Measurements from ENCODE around the gene CDCA4.
"Not testable (repeated sequence)": the region's sequence is repeated elsewhere in the genome, so short reads cannot be mapped to it uniquely, and the experiment has no call there.

Gene CDCA4

DNA sequence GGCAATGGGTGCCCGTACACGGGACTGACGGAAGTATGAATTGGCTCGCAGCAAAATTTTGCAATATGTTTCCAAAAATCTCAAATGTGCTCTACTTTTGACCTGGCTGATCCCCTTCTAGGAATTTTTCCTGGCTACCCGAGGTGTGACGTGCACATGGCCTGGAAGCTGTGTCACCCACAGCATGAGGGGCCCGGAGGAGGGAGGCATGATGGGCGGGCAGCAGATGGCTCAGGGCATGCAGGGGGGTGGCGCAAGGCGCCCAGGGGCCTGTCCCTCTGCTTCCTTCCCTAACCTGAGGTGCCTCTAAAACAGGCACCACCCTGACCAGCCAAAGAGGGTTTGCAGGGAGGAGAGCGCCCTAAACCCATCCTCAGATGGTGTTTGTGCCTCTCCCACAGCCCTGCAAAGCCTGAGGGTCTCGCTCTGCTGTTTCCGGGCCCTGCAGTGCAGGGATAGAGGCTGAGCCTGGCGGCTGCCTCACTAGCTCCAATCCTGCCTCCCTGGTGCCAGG is 37.7 kb upstream of the CDCA4 start:
- DNase-seq (ENCODE audit: low spot score) = no peak

DNA sequence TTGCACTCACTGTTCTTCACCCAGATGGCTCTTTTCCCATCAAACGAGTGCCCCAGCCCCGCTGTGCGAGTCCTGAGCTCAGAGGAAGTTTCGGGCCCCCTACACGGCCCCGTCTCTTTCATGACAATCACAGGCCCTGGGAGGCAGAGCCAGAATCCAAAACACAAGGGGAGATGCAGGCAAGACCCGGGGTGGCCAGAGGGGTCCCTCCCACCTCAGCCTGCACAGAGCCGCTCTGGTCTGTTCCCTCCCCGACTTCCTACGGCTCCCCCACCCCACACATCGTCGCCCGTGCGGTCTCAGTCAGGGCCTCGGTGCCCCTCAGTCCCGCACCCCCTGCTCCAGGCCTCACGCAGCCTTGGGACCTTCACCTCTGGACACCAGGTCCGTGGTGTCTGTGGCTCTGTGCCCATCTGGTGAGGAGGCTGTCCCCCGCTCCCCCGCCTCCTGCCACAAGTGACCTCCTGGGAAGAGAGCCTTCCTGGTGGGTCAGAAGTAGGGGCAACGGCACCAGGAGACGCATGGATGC is 35.5 kb upstream of the CDCA4 start:
- DNase-seq (ENCODE audit: low spot score) = no peak

DNA sequence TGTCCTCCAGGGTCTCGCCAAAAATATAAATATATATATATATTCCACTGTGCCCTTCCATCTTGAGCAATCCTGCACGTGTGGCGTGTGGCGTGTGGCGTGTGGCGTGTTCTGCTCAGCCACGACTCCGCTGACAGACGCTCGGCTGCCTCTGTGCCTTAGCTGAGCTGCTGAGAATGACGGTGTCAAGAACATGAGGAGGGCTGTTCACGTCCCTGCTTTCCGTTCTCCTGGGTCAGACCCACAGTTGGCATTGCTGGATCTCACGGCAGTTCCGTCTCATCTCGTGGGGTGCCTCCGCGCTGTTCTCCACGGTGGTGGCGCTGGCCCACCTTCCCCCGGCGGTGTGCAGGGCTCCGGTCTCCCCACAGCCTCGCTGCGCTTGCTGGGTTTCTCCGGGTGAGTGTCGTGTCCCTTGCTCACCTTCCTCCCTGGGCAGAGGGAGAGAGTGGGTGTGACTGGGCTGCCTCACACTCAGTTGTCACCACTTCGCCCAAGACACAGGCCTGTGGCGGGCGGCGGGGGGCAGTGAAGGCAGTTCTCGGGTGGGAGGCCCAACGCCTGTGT is 34.9 kb upstream of the CDCA4 start:
- DNase-seq (ENCODE audit: low spot score) = no peak

DNA sequence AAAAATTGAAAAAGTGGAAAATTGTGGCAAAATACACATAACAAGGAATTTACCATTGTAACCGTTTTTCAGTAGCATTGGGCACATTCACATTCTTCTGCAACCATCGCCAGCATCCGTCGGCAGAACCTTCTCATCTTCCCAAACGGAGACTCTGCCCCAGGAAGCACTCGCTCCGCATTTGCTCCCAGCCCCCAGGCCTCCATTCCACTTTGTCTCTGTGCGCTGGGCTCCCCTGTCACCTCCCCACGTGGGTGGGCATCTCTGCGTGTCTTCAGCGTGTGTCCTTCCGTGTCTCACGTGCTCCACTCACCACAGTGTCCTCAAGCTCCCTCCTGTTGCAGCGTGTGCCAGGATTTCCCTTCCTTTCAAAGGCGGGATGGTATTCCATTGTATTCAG is 34.5 kb upstream of the CDCA4 start:
- DNase-seq (ENCODE audit: low spot score) = no peak

DNA sequence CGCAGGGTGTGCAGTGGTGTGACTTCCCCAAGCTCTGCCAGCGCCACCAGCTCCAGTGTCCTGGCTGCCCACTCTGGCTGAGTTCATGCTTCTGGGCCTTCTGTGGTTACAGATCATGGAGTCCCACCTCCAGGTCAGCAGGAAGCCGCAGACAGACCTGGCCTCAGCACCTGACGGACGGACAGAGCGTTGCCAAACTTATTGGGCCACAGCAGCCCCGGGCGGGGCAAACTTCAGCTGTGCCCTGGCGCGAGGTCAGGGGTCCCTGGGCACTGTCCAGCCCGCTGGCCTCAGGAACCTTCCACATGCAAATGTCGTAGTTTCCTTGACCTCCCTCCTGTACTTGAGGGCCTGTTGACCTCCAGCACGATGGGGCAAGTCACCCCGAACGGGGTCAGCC is 33.1 kb upstream of the CDCA4 start:
- no peak for DNase-seq (ENCODE audit: low spot score)

DNA sequence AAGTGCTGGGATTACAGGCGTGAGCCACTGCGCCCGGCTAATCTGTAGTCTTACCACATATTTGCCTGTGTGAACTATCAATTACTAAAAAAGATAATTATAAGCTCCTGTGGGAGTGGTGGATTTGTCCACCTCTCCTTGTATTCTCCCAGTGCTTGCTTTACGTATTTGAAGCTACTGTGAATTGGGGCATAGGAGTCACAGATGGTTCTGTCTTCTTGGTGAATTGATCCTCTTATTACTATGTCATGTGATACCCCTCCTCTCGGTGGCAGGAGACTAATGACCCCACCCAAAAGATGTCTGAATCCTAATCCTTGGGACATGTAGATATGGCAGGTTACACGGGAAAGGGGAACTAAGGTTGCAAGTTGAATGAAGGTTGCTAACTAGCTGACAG is 32.5 kb upstream of the CDCA4 start:
- DNase-seq (ENCODE audit: low spot score) = no peak

DNA sequence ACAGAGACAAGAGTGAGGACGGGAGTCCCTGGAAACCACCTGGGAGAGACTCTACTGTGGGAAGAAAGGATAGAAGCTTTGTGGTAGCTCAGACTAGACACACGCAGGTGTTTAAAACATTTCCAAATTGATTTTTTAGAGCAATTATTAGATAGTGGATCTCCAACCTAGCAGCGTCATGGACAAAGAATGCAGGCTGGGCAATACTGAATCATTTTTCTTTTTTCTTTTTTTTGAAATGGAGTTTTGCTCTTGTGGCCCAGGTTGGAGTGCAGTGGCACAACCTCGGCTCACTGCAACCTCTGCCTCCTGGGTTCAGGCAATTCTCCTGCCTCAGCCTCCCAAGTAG is 31.2 kb upstream of the CDCA4 start:
- DNase-seq (ENCODE audit: low spot score) = no peak

DNA sequence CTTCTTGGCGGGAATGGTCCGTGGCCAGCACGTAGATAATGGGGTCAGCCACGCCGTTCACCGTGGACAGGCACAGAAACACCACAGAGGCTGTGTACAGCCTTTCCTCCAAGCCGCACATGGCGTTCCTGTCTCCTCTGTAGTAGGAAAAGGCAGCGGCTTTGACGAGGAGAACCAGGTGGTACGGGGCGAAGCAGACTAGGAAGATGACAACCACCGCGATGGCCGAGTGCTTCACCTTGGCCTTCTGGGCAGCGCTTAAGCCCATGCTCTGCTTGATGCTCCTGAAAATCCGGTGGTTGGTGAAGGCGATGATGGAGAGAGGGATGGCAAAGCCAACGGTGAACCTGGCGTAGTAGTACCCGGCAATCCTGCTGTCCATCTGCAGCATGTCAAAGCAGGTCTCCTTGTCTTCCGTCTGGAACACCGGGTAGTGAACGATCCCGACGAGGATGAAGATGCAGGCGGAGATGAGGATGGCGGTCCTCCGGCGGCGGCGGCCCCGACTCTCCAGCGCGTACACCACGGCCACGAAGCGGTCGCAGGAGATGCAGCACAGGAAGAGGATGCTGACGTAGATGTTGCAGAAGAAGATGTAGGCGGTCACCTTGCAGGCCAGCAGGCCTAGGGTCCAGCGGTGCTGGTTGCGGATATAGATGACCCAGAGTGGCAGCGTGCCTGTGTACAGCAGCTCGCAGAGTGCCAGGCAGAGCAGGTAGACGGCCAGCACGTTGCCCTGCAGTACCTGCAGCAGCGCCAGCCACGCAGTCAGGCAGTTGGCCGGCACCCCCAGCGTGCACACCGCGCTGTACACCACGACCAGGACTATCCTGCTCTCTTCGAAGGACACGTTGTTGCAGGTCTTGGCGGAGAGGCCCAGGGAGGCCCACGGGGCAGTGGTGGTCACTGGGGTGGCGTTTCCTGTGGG is 30.6 kb upstream of the CDCA4 start:
- no peak for DNase-seq (ENCODE audit: low spot score)

DNA sequence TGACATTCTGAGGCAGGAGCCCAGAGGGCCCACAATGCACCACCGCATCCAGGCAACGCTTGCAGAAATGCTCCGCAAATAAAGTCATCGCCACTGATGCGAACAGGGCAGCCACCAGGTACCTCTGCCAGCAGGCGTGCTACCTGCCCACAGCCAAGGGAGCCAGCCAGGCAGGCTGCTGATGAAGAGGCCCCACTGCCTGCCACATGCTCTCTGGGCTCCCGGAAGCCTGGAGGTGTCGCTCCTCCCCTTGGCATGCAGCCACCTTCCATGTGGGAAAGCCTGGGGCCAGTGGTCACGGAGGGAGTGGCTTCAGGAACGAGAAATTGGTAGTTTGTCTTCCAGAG is 29.6 kb upstream of the CDCA4 start:
- DNase-seq (ENCODE audit: low spot score) = peak; percentile 35

DNA sequence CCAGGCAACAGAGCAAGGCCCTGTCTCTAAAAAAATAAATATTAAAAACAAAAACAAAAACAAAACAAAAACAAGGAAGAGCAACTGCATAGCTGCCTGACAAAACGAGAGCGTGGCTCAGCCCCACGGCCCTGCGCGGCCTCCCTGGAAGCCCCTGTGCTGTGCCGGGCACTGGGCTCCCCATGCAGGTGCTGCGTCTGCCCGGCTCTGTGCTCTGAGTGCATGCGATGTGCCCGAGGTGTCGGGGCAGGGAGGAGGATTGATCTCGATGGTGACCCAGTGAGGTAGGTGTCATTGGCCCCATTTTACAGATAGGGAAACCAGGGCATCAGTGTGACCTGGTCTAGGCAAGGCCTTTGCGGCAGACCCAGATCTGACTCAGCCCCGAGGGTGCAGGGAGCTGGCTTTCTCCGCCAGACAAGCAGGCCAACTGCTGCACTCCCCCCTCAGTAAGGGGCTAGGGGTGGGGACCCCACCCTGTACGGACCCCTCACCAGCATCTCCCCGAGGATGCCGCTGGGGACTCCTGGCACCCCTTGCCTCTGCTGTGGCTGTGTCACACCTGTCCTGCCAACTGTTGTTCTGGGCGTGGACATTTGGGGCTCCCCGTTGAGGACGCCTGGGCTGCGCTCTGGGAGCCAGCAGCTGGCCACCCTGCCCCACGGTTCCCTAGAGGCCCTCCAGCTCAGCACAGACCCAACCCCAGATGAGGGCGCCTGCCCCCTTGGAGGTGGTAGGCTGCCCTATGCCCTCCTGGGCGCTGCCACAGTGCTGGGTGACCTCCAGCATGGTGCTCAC is 29.1 kb upstream of the CDCA4 start:
- DNase-seq (ENCODE audit: low spot score) = no peak

DNA sequence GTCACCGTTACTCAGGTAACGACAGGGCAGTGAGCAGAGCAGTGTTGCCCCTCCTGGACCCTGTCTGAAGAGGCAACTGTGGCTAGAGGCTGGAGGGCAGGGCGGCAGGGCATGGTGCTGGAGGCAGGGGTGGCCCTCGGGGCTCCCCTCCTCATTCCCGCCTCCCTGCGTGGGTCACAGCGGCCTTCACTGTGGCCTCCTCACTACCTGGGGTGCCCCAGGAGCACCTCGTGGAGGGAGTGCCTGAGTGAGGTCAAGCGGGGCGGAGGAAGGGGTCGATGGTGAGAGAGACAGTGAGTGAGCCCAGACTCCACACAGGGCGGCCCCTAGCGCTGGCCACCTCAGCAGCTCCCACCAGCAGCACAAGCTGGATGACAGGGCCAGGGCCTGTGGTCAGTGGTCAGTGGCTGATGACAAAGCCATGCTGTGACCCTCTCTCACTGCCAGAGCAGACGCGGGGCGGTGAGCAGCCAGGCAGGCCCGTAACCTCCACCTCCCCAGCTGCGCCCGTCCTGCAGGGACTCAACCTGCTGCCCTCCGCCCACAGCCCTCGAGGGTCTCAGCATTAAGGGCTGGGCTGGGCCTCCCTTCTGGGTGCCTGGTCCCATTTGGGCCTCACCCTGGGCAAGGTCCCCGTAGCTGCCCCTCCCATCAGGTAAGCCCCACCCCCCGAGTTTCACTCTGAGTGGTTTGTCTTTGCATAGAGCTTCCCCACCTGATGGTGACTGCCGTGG is 26.6 kb upstream of the CDCA4 start:
- DNase-seq (ENCODE audit: low spot score) = no peak

DNA sequence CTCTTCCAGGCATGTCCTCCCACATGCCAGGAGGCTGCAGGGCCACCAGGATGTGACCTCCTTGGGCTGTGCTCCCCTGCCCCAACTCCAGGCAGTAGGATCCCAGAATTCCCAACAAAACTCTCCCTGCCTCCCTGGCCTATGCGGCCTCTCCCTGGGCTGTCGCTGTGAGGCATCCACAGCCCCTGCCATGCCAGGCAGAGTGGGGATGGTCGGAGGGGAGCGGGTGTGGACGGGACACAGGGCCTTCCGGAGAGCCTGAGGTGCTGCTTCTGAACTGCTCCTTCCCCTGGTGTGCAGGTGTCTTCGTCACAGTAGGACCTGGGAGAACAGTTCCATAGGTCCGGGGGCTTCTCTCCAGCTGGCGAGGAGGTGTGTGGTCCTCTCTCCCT is 26.0 kb upstream of the CDCA4 start:
- no peak for DNase-seq (ENCODE audit: low spot score)

DNA sequence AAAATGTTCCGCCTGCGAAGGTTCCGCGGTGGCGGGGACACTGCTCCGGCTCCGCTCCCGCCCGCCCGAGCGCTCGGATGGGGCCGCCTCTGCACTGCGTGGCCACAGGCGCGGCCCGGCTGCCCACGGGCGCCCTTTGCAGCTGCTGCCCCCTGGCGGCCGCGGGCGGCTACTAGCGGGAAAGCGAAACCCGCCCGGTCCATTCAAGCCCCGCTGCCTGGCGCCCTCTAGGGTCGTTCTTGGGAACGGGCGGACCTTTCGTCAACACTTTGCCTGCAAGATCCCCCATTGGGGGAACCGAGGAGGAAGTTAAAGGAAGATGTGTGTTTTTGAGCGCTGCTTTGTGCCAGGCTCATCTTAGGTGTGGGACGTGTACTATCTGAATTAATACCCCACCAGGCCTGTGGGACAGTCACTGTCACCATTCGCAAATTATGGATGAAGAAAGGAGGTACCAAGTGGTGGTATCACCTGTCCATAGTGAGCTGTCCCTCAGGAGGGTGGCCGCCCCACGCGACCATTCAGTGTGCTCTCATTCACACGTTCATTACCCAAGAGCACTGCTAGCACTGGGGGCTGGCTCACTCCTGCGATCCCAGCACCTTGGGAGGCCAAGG is 24.9 kb upstream of the CDCA4 start:
- DNase-seq (ENCODE audit: low spot score) = peak; percentile 81

DNA sequence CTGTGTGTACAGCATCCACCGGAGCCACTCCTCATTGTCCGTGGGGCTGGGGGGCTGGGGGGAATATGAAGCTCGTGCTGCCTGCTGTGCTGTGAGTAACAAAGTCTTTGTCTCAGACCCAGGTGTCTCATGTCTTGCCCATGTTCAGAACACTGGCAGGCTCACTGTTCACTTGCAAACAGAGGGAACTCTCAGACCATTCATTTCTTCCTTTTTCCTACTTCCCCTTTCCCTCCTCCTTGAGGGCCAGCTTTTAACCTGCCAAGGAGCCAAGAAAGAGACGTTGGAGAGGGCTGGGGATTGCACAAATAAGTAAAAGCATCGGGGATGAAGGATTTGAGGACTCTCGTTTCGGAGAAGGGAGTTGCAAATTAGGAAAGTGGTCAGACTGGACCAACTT is 22.8 kb upstream of the CDCA4 start:
- no peak for DNase-seq (ENCODE audit: low spot score)

DNA sequence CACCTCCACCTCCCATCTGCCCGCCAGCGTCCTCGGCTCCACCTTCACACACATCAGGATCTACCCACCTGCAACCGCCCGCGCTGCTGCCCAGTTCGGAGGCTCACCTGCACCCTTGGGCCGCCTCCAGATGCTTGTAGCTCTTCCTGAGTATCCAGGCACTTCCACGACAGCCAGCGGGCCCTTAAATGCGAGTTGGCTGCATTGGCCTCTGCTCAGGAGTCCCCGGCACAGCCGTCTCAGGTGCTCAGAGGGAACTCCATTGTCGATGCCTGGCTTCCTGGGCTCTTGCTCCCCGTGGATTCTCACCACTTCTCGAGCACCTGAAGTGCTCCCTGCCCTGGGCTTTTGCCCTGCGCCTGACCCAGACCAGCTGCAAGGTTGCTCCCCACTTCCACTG is 21.9 kb upstream of the CDCA4 start:
- DNase-seq (ENCODE audit: low spot score) = no peak

DNA sequence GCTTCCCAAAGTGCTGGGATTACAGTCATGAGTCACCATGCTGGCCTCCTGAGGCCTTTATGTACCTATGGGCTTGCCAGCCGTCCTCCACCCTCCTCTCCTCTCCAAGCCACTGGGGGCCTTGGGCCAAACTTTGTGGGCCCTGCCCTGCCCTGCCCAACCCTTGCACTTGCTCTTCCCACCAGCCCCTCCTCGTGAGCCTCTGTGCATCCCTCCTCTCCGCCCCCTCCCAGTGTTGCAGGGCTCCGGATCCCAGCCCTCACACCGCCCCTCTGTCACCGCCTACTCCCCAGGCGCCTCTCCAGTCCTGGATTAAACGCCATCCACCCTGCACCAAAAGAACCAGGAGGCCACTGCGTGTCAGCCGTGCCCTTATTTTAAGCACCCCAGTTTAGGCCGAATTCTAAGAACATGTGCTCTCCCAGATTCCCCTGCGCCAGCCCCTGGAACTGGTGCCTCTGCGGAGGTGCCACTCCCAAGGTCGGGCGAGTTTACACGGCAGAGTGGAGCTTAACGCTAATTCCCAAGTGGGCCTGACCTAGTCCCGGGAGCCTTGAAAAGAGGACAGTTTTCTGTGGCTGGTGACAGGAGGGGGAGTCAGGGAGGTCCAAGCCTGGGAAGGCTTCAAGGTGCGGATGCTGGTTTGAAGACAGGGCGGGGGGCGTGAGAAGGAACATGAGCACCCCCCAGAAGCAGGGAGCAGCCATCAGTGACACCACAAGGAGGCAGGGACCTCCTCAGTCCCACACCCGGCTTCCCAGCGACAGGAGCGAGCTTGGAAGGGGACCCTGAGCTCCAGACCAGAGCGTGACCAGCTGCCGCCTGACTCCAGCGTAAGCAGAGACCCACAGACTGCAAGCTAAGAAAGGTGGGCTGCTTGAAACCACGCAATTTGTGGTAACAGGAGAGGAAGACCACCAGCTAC is 21.2 kb upstream of the CDCA4 start:
- no peak for DNase-seq (ENCODE audit: low spot score)

DNA sequence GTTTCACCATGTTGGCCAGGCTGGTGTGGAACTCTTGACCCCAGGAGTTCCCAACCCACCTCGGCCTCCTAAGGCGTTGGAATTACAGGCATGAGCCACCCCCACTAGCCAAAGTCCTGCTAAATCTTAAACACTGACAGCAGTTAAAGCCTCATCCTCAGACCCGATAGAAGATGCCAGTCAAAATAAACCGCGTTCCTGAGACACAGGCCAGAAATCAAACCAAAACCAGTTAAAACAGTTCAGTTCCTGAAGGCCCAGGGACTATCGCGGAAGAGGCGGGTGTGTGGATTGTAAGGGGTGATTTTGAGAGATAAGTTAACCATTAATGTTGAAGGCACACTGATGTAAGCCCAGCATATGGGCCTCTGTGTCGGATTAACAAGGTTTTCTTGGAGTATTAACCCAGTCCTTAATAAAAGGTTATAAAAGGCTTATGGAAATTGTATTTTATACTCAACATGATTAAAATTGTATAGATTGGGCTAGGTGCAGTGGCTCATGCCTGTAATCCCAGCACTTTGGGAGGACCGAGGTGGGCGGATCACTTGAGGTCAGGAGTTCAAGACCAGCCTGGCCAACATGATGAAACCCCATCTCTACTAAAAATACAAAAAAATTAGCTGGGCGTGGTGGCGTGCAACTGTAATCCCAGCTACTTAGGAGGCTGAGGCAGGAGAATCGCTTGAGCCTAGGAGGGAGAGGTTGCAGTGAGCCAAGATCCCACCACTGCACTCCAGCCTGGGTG is 18.7 kb upstream of the CDCA4 start:
- no peak for DNase-seq (ENCODE audit: low spot score)

DNA sequence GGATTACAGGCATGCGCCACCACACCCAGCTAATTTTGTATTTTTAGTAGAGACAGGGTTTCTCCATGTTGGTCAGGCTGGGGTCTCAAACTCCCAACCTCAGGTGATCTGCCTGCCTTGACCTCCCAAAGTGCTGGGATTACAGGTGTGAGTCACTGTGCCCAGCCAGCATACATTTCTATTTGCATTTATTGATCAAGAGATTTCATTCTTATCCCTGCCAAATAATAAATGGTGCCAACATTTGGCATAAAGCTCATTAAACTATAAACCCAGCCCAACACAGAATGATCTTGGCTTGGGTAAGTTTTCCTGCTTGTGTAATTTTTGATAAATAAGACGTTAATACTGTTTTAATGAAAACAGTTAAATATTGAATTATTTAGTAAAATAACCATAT is 14.7 kb upstream of the CDCA4 start:
- DNase-seq (ENCODE audit: low spot score) = not testable (repeated sequence)

DNA sequence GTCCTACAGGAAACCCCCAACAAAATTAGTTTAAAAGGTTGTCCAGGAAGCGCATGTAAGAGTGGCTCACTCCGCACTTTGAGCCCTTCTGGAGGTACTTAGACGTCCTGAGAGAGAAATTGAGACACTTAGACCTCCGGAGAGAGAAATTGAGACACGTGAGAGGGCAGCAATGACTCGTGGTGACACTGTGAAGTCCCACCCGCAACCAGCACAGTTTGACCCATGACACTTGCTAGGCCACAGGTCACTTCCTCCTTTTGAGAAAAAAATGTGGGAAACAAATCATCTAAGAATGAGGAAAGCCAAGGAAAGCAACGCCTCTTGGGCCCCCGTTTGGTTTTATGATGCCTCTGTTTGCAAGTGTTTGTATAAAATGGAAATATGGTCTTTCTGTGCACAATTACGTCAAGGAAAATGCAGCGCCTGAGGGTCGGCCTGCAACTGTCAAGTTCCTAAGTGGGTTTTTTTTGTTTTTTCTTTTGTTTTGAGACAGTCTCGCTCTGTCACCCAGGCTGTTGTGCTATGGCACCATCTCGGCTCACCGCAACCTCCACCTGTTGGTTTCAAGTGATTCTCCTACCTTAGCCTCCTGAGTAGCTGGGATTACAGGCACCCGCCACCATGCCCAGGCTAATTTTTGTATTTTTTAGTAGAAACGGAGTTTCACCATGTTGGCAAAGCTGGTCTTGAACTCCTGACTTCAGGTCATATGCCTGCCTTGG is 13.6 kb upstream of the CDCA4 start:
- DNase-seq (ENCODE audit: low spot score) = no peak

All from COLO829 (cell line).